ENCODE data around the gene CYP17A1. TPM values are rescaled to one million over a fixed set of nuclear protein-coding genes. Genes with fewer than 3 reads are reported as not detected.

The CYP17A1 gene
- total RNA-seq, 1 donor from 2014 or later, result not detected

Other genes starting within 250 kb of the CYP17A1 start
- 146 TPM for gene TRIM8, start 192.9 kb downstream of the CYP17A1 start, total RNA-seq
- gene ARL3, start 123.0 kb downstream of the CYP17A1 start, total RNA-seq, result 5.7 TPM
- gene SFXN2, start 122.8 kb downstream of the CYP17A1 start, total RNA-seq, result 7.2 TPM
- gene WBP1L, start 93.5 kb downstream of the CYP17A1 start, total RNA-seq, result 98.0 TPM
- gene BORCS7, start 16.8 kb upstream of the CYP17A1 start, total RNA-seq, result 25.7 TPM
- 2.1 TPM for gene AS3MT, start 32.1 kb upstream of the CYP17A1 start, total RNA-seq
- gene CNNM2, start 80.9 kb upstream of the CYP17A1 start, total RNA-seq, result 3.1 TPM

Data from mesenteric fat pad (tissue), 1 donor.